Ascending aorta (tissue), 2 donors: Measurements from ENCODE around the gene KLHDC4. TPM values are rescaled to one million over a fixed set of nuclear protein-coding genes. Genes with fewer than 3 reads are reported as not detected.

Source experiments
- DNase-seq, 2 donors: peaks; one replicate each; pipeline ENCODE4 v3.0.0-alpha.2; 2019; ENCODE audit warnings: low spot score in 2 of 2
- H3K27ac ChIP-seq, 2 donors: fragments of 200-600 bp; sonication (generic); one replicate each; pipeline ENCODE4 v1.5.1; 2016 to 2017; ENCODE audit warnings: mild to moderate bottlenecking in 1 of 2
- H3K27me3 ChIP-seq: fragments of 200-600 bp; sonication (generic); one replicate; pipeline ENCODE4 v1.5.1; 2017
- H3K36me3 ChIP-seq, 2 donors: fragments of 200-600 bp; sonication (generic); one replicate each; pipeline ENCODE4 v1.5.1; 2016
- H3K4me1 ChIP-seq, 2 donors: fragments of 200-600 bp; sonication (generic); one replicate each; pipeline ENCODE4 v1.5.1; 2016 to 2017; ENCODE audit warnings: mild to moderate bottlenecking in 1 of 2
- H3K4me3 ChIP-seq, 2 donors: fragments of 200-600 bp; sonication (generic); one replicate each; pipeline ENCODE4 v1.5.1; 2016 to 2017; ENCODE audit warnings: mild to moderate bottlenecking in 1 of 2
- H3K9me3 ChIP-seq, 2 donors: fragments of 200-600 bp; sonication (generic); one replicate each; pipeline ENCODE4 v1.5.1; 2016
- intact Hi-C: fragments of 100-400 bp; cut with DNase I; formaldehyde crosslinking; loops from one replicate; pipeline ENCODE4 v1.15.1; 2023
- total RNA-seq: library from RNA; depleted of rRNA; stranded (reverse); fragments of >200 nt; gene quantifications from one replicate; pipeline ENCODE4 v1.1.0, GENCODE V29; 2016
- TF ChIP-seq, protein P1 (sequence below), 3 experiments: fragments of 200-600 bp in 2 of 3; fragments of 450-650 bp in 1 of 3; sonication (generic) in 2 of 3; IDR thresholded peaks; one replicate each; pipeline ENCODE4 v1.5.1; 2016 to 2019; ENCODE audit warnings: antibody characterized with exemption in 3 of 3, mild to moderate bottlenecking in 1 of 3, moderate library complexity in 1 of 3

The KLHDC4 gene
- total RNA-seq, 1 donor from 2014 or later, result 38.4 TPM

DNA sequence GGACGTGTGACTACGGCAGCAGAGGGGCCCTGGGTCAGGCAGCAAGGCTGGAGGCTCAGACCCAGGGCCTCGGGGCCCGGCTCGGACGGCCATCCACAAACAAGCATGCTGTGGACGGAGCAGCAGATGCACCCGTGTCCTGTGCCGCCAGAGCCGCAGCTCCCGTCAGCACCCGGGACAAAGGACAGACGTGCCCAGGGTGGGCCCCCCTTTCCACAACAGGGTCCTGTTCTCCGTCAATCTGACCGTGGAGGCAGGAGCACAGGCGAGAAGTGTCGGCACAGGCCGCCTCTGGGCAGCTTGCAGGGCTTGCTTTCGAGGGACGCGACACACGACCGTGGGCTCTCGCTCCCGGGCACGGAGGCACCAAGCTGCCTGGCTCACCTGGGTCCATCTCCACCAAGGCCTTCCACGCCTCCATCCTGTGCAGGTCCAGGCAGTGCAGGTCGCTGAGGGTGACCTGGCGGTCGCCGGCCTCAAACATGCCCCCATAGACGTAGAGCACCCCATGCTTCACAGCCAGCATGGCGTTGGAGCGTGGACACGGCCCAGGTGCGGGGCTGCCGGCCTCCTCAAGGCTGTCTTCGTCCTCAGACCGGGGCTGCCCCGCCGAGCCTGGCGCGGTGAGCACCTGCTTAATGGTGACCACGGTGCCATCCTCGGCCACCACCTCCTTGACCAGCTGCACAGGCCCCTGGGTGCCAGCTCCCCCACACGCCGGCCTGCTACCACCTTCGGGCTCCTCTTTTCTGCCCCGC, 56.7 kb downstream of the KLHDC4 start:
- Histone ChIP-seq H3K4me3 (no peak overlapping the region), H3K36me3 (peaks cover 25 to 65% of the 10 kb centered on the region in 2 donors), H3K27me3 (no peaks in the 10 kb centered on the region), H3K4me1 (no peaks in the 10 kb centered on the region), H3K27ac (no peak overlapping the region), H3K9me3 (no peaks in the 10 kb centered on the region)
- intact Hi-C loops, result no loop called here
- DNase-seq, result no peak
- TF ChIP-seq, protein P1, sequence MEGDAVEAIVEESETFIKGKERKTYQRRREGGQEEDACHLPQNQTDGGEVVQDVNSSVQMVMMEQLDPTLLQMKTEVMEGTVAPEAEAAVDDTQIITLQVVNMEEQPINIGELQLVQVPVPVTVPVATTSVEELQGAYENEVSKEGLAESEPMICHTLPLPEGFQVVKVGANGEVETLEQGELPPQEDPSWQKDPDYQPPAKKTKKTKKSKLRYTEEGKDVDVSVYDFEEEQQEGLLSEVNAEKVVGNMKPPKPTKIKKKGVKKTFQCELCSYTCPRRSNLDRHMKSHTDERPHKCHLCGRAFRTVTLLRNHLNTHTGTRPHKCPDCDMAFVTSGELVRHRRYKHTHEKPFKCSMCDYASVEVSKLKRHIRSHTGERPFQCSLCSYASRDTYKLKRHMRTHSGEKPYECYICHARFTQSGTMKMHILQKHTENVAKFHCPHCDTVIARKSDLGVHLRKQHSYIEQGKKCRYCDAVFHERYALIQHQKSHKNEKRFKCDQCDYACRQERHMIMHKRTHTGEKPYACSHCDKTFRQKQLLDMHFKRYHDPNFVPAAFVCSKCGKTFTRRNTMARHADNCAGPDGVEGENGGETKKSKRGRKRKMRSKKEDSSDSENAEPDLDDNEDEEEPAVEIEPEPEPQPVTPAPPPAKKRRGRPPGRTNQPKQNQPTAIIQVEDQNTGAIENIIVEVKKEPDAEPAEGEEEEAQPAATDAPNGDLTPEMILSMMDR (IDR thresholded peaks at IDR 0.05), result no peak

DNA sequence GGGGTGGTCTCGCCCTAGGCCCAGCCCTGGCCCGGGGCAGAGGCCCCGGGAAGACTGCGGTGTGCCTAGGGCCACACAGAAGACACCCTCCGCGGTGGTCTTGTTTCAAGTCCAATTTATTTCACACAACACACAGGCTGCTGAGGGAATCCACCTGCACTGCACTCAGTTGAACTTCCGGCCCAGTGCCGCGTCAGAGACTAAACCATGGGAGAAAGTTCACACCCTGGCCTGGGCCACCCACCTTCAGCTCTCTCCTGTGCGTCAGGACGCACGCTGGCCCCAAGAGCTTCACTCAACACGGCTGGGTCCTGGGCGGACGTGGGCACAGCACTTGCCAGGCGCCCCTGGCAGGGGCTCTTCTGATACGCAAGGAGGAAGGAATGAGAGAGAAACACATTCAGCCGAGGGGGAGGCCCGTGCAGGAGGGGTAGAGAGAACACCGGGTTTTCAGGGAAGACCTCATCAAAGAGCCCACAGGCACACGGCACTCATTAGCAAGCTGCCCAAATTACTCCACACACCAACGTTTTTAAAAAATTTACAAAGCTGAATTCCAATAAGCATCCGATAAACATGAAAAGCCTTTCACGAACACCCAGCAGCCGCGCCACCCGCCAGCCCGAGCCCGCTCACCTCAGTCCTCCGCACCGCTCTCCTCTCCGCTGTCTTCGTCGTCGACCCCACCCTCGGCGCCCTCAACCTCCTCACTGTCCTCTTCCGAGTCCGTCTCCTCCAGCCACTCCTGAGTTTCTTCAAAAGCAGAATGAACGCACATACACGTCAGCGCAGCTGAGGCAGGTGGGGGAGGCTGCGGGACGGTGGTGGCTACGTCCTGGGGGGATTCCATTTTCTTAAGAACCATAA, 57.8 kb downstream of the KLHDC4 start:
- no peak for DNase-seq
- TF ChIP-seq, protein P1 (IDR thresholded peaks at IDR 0.05), result no peak
- H3K9me3 ChIP-seq, result no peaks in the 10 kb centered on the region
- intact Hi-C loops, result no loop called here
- H3K27me3 ChIP-seq, result no peaks in the 10 kb centered on the region
- H3K4me1 ChIP-seq, result no peaks in the 10 kb centered on the region
- no peak overlapping the region for H3K27ac ChIP-seq
- peaks cover 36 to 66% of the 10 kb centered on the region in 2 donors for H3K36me3 ChIP-seq
- H3K4me3 ChIP-seq, result no peak overlapping the region

GRCh38 chr16:87707097-87707496, 58.7 kb downstream of the KLHDC4 start:
- H3K4me3 ChIP-seq, result no peak overlapping the region
- intact Hi-C loops, result no loop called here
- H3K27me3 ChIP-seq, result no peaks in the 10 kb centered on the region
- no peaks in the 10 kb centered on the region for H3K4me1 ChIP-seq
- DNase-seq, result no peak
- H3K9me3 ChIP-seq, result no peaks in the 10 kb centered on the region
- no peak overlapping the region for H3K27ac ChIP-seq
- TF ChIP-seq, protein P1 (IDR thresholded peaks at IDR 0.05), result no peak
- peaks cover 42 to 65% of the 10 kb centered on the region in 2 donors for H3K36me3 ChIP-seq

- TF ChIP-seq, protein P1 (IDR thresholded peaks at IDR 0.05), result no peak
- Histone ChIP-seq H3K27me3 (no peaks in the 10 kb centered on the region), H3K36me3 (peaks cover 42 to 67% of the 10 kb centered on the region in 2 donors), H3K27ac (no peak overlapping the region), H3K9me3 (no peaks in the 10 kb centered on the region), H3K4me3 (no peak overlapping the region), H3K4me1 (no peaks in the 10 kb centered on the region)
- intact Hi-C loops, result no loop called here
- no peak for DNase-seq
Observed at GRCh38 chr16:87706278-87707000, 59.3 kb downstream of the KLHDC4 start.

GRCh38 chr16:87705771-87706277, 60.0 kb downstream of the KLHDC4 start:
- Histone ChIP-seq H3K36me3 (peaks cover 42 to 65% of the 10 kb centered on the region in 2 donors), H3K27ac (no peak overlapping the region), H3K9me3 (no peaks in the 10 kb centered on the region), H3K4me1 (no peaks in the 10 kb centered on the region), H3K27me3 (no peaks in the 10 kb centered on the region), H3K4me3 (no peak overlapping the region)
- no peak for DNase-seq
- intact Hi-C loops, result no loop called here
- TF ChIP-seq, protein P1 (IDR thresholded peaks at IDR 0.05), result no peak
